HG02973 (cell line): Measurements from ENCODE around the gene CCDC200.
"Not testable (repeated sequence)": the region's sequence is repeated elsewhere in the genome, so short reads cannot be mapped to it uniquely, and the experiment has no call there.

Experiments used
- ATAC-seq: cut with Tn5 transposase; IDR thresholded peaks from one replicate; pipeline ENCODE4 v1.9.1; 2021; ENCODE audit warnings: moderate library complexity; ENCODE audit not compliant: unreplicated experiment

The CCDC200 gene

DNA sequence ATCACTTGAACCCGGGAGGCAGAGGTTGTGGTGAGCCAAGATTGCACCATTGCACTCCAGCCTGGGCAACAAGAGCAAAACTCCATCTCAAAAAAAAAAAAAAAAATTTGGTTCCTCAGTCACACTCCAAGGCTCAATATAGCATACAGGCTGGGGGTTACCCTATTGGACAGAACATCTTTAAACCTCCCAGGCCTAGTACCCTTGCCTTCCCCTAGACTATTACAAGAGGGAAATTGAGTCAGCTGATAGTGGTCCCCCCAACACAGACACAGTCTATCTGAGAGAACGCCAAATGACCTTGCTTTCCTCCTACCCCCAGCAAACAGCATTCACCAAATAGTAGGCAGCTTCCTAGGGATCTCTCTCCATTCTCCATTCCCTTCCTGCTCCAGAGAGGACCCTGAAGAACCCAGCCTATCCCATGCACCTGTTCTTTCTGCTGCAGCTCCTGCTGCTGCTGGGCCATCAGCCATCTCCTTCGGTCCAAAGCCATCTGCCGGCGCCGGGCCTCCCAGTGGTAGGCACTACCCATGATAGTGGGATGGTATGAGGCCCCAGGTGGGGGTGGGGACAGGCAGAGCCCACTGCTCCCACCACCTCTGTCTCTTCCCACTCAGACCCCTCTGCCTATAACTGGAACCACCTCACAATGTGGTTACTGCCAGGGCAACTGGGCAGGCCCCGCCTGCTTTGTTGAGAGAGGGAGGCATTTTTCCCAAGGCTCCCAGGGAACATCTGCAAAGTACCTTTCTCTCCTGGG lies at the start of gene CCDC200:
Gene CCDC200 (minus strand): TSS at position 604 of the 763 bp plus-strand sequence. CDS start 69 bp downstream, at position 535.
- not testable (repeated sequence) for ATAC-seq

DNA sequence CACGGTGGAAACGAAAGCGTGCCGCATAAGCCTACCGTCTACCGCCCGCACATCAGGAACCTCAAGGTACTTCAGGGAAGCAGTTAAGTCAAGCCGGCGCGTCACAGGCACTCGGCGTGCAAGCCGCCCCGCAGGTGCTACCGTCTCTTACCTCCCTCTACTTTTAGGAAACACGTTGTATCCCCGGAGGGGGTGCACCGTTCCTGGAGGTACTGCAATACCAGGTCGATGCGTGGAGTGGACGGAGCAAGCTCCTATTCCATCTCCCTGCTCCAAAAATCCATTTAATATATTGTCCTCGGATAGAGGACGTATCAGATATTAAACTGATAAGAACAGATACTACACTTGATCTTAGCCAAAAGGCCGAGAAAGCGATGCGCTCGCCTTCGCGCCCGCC lies 44.5 kb upstream of the CCDC200 start:
- ATAC-seq = not testable (repeated sequence)

DNA sequence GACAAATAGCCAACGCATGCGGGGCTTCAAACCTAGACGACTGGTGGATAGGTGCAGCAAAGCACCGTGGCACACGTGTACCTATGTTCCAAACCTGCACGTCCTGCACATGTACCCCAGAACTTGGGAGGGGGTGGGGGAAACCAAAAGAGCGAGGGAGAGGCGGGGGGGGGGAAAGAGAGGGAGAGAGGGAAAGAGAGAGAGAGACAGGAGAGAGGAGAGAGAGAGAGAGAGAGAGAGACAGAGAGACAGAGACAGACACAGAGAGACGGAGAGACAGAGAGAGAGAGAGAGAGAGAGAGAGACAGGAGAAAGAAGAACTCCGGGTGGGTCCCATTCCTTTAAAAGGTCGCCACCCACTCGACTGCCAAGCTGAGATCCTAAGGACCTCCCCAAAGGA lies 44.1 kb upstream of the CCDC200 start:
- ATAC-seq = not testable (repeated sequence)

DNA sequence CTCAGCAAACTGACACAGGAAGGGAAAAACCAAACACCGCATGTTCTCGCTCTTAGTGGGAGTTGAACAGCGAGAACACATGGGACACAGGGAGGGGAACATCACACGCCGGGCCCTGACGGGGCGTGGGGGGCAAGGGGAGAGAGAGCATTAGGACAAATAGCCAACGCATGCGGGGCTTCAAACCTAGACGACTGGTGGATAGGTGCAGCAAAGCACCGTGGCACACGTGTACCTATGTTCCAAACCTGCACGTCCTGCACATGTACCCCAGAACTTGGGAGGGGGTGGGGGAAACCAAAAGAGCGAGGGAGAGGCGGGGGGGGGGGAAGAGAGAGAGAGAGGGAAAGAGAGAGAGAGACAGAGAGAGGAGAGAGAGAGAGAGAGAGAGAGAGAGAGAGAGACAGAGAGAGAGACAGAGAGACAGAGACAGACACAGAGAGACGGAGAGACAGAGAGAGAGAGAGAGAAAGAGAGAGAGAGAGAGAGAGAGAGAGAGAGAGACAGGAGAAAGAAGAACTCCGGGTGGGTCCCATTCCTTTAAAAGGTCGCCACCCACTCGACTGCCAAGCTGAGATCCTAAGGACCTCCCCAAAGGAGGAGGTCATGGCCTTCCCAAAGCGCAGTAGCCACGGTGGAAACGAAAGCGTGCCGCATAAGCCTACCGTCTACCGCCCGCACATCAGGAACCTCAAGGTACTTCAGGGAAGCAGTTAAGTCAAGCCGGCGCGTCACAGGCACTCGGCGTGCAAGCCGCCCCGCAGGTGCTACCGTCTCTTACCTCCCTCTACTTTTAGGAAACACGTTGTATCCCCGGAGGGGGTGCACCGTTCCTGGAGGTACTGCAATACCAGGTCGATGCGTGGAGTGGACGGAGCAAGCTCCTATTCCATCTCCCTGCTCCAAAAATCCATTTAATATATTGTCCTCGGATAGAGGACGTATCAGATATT lies 42.4 kb upstream of the CCDC200 start:
- ATAC-seq = not testable (repeated sequence)

DNA sequence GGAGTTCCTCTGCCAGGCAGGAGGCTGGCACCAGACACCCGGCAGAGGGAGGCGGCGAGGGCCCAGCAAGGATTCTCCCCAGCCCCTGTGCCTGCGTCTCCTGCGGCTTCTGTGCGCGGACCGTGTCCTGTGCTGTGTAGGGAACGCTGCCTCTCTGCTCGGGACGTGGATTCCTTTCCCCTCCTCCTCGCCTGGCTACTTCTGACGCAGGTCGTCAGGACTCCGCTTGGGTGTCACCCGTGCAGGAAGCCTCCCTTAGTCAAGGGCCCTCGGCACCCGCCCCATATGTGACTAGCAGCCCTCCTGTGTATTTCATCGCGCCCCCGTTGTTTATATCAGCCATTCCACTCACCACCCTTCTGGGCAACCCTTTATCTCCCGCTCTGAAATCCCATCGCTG lies 18.0 kb upstream of the CCDC200 start:
- not testable (repeated sequence) for ATAC-seq

DNA sequence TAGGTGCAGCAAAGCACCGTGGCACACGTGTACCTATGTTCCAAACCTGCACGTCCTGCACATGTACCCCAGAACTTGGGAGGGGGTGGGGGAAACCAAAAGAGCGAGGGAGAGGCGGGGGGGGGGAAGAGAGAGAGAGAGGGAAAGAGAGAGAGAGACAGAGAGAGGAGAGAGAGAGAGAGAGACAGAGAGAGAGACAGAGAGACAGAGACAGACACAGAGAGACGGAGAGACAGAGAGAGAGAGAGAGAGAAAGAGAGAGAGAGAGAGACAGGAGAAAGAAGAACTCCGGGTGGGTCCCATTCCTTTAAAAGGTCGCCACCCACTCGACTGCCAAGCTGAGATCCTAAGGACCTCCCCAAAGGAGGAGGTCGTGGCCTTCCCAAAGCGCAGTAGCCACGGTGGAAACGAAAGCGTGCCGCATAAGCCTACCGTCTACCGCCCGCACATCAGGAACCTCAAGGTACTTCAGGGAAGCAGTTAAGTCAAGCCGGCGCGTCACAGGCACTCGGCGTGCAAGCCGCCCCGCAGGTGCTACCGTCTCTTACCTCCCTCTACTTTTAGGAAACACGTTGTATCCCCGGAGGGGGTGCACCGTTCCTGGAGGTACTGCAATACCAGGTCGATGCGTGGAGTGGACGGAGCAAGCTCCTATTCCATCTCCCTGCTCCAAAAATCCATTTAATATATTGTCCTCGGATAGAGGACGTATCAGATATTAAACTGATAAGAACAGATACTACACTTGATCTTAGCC lies 12.4 kb upstream of the CCDC200 start:
- not testable (repeated sequence) for ATAC-seq

DNA sequence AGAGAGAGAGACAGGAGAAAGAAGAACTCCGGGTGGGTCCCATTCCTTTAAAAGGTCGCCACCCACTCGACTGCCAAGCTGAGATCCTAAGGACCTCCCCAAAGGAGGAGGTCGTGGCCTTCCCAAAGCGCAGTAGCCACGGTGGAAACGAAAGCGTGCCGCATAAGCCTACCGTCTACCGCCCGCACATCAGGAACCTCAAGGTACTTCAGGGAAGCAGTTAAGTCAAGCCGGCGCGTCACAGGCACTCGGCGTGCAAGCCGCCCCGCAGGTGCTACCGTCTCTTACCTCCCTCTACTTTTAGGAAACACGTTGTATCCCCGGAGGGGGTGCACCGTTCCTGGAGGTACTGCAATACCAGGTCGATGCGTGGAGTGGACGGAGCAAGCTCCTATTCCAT lies 11.2 kb upstream of the CCDC200 start:
- ATAC-seq = not testable (repeated sequence)

DNA sequence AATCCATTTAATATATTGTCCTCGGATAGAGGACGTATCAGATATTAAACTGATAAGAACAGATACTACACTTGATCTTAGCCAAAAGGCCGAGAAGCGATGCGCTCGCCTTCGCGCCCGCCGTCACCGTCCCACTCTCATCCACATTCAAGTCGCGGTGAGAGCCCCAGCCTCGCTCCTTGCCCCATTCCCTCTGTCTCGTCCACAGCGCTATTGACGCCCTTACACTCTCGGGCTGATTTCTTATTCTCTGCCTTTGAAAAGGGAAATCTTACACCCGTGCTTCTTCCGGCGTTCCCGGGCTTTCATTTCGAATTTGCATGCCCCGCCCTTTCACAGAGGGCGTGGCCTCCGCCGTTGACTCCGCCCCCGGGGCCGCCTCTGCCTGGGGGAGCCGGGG lies 5.5 kb upstream of the CCDC200 start, which contains the start of gene RNU2-1:
Gene RNU2-1 (minus strand): TSS at position 101 of the 400 bp plus-strand sequence.
- ATAC-seq = not testable (repeated sequence)

DNA sequence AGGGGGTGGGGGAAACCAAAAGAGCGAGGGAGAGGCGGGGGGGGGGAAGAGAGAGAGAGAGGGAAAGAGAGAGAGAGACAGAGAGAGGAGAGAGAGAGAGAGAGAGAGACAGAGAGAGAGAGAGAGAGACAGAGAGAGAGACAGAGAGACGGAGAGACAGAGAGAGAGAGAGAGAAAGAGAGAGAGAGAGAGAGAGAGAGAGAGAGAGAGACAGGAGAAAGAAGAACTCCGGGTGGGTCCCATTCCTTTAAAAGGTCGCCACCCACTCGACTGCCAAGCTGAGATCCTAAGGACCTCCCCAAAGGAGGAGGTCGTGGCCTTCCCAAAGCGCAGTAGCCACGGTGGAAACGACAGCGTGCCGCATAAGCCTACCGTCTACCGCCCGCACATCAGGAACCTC lies 4.8 kb upstream of the CCDC200 start:
- not testable (repeated sequence) for ATAC-seq

DNA sequence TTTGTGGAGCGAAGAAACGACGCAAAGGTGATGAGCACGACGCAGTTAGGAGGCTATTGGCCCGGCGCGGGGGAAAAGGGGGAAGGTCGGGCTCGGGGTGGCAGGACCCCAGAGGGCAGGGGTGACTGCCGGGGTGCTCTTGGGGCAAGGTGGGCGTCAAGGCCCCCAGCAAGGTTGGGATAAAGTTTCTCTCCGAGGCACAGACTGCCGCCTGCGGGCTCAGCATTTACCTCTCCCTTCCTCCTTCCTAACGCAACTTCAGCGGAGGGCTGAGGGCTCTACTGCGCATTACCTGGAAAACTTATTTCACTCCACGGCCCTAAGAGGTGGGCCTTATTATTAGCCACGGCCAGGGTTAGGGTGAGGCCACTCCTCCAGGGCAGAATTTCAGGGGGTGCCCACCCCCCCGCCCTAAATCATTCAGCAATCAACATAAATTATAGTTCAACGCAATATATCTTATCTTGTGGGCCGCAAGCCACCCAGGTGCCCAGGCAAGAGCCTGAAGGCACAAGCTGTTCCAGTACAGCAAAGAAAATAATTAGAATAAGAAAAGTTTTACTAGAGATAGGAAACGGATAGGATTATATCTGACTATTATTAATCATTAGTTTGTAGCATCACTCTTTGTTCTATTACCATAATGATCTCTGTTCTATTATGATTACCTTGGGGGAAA lies 3.7 kb upstream of the CCDC200 start:
- ATAC-seq = not testable (repeated sequence)

DNA sequence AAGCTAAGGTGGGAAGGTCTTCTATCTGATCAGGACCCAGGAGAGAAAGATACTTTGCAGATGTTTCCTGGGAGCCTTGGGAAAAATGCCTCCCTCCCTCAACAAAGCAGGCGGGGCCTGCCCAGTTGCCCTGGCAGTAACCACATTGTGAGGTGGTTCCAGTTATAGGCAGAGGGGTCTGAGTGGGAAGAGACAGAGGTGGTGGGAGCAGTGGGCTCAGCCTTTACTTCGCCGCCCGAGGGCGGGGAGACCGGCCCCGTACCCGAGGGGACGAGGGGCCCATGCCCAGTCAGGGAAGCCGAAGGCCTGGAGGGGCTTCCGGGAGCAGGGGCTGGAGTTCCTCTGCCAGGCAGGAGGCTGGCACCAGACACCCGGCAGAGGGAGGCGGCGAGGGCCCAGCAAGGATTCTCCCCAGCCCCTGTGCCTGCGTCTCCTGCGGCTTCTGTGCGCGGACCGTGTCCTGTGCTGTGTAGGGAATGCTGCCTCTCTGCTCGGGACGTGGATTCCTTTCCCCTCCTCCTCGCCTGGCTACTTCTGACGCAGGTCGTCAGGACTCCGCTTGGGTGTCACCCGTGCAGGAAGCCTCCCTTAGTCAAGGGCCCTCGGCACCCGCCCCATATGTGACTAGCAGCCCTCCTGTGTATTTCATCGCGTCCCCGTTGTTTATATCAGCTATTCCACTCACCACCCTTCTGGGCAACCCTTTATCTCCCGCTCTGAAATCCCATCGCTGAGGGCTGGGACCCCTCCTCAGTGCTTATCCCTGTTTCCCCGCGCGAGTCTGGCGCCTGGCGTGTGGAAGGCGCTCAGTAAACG lies 3.0 kb upstream of the CCDC200 start:
- not testable (repeated sequence) for ATAC-seq

DNA sequence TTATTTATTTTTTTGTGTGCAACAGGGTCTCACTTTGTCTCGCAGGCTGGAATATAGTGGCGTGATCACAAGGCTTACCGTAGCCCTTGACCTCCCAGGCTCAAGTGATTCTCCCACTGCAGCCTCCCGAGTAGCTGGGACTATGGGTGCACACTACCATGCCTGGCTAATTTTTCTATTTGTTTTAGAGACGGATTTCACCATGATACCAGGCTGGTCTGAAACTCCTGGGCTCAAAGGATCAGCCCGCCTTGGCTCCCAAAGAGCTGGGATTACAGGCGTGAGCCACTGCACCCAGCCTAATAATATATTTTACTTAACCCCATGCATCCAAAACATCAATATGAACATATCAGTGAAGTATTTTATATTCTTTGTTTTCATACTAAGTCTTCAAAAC lies 2.0 kb downstream of the CCDC200 start:
- ATAC-seq = no peak

DNA sequence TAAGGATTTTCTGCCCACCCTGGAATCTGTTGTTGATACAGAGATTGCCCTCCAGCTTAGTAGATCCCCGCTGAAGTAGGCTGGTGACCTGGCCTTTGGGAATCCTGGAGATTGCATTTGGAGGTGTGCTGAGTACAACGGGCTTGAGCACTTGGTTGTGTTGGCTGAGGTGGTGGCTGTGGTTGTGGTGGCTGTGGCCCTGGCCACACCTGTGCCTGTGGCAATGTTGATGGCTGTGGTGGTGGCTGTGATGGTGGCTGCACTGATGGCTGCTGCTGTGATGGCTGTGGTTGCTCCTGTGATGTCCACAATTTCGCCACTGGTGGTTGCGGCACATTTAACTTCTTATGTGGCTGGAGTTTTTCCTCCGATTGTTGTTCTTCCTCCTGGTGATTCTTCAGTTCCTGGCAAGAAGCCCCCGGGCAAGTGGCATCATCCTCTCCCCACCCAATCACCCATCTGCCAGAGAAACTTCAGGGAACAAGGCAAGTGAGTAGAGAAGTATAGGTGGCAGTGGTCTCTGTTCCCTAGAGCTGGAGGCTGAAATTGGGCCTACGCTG lies 4.2 kb downstream of the CCDC200 start:
- no peak for ATAC-seq

DNA sequence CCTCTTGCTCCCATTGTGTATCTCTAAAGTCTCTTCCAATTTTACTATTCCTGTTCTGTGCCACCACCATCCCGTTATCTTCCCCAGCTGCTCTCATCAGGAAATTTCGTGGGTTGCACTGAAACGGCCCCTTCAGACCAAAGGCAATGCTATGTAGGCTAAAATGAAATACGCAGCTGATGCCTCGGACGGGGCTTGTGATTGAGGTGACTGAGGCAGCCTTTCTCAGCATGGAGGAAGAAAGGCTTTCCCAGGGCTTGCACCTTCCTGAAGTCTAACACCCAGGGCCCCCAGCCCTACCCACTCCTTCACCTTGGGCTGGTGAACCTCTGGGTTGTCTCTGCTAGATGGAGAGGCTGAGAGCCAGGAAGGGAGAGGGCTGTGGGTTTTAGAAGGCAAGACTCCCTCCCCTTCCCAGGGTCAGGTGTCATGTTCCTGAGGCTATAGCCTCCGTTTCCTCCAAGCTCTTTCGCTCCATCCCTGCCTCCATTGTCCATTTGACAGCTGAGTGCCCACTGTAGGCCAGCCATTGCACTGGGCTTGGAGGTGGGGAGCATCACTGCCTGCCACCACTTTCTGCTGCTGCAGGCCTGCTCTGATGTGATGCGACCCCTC lies 7.8 kb downstream of the CCDC200 start:
- no peak for ATAC-seq

DNA sequence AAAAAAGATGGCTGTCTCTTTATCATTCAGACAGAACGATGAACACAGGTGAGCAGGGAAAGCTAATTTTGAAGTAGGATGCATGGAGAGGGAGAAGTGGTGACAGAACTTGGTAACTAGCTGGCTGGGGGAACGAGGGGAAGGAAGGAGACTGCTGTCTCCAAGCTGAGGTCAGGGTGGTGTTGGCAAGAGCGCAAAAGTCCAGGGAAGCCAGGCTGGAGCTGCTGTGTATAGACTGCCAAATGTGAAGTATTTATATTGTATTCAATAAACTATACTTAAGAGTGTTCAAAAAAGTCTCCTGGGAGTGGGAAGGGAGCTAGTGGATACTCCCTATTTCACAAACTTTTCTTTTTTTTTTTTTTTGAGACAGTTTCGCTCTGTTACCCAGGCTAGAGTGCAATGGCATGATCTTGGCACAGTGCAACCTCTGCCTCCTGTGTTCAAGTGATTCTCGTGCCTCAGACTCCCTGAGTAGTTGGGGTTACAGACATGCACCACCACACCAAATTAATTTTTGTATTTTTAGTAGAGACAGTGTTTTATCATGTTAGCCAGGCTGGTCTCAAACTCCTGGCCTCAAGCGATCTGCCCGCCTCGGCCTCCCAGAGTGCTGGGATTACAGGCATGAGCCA lies 8.6 kb downstream of the CCDC200 start:
- ATAC-seq = no peak

DNA sequence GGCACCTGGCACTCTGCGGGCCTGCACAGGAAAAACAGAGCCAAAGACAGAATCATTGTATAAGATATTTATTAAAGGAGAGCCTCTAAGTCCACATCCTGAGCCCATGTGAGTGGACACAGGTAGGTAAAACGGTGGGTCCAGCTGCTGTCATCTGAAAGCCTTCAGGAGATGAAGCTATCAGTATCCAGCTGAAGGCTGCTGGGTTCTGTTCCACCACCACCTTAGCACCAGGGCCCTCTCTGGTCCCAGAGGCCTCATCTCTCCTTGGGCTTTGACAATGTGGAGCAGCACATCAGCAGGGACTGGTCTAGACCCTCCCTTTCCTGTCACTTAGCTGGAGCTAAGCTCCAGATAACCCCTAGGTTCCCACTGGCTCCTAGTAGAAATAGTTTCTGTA lies 9.4 kb downstream of the CCDC200 start:
- ATAC-seq = no peak

DNA sequence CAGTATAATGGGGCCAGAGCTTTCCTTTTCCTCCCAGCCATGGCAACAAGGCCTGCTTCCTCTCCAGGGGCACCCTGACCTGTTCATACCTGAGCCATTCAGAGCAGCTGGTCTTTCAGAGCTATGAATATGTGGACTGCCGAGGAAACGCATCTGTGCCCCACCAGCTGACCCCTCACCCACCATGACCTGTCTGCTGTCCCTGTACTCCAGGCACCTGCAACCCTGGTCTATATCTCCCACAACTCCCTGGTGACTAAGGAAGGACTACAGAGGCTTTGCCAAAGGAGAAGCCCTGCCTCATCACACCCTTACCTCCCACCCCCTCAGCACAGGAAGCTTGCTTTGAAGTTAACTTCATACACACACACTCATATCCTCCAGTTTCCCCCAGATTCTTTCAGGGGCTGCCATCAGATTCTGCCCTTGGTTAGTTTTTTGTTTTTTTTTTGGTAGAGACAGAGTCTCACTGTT lies 10.8 kb downstream of the CCDC200 start:
- no peak for ATAC-seq
